Stimulated activated CD4-positive, alpha-beta T cell treated with anti-CD3 and anti-CD28 coated beads, Interleukin-12 subunit alpha, Interleukin-12 subunit beta, amount 100 ng/mL, for 48 hours (primary cell): Measurements from ENCODE around the gene TMCO4.

Experiments used
- DNase-seq, 3 donors: peaks; one replicate each; pipeline ENCODE4 v3.0.0-alpha.2; 2020; ENCODE audit warnings: low read depth in 2 of 3, low spot score in 1 of 3

Gene TMCO4

GRCh38 chr1:19661721-19662228 lies 137.9 kb downstream of the TMCO4 start:
- DNase-seq, result peak in 2 of 3 donors; percentile 30 to 60

- DNase-seq, result no peak
Observed at GRCh38 chr1:19658186-19658585, 141.5 kb downstream of the TMCO4 start.

- no peak for DNase-seq
Observed at GRCh38 chr1:19657511-19657910, 142.2 kb downstream of the TMCO4 start.

GRCh38 chr1:19656780-19657466 lies 142.8 kb downstream of the TMCO4 start:
- no peak for DNase-seq

GRCh38 chr1:19656134-19656779 lies 143.5 kb downstream of the TMCO4 start:
- no peak for DNase-seq

GRCh38 chr1:19655718-19656080 lies 144.0 kb downstream of the TMCO4 start:
- no peak for DNase-seq

- DNase-seq, result no peak
Observed at GRCh38 chr1:19654886-19655717, 144.6 kb downstream of the TMCO4 start.

GRCh38 chr1:19654386-19654785 lies 145.3 kb downstream of the TMCO4 start:
- DNase-seq, result no peak

- DNase-seq, result peak in 1 of 3 donors; percentile 21
Observed at GRCh38 chr1:19651141-19651737, 148.5 kb downstream of the TMCO4 start.

GRCh38 chr1:19650416-19651140 lies 149.1 kb downstream of the TMCO4 start:
- DNase-seq, result no peak

GRCh38 chr1:19648689-19649088 lies 151.0 kb downstream of the TMCO4 start:
- no peak for DNase-seq

- no peak for DNase-seq
Observed at GRCh38 chr1:19648239-19648638, 151.5 kb downstream of the TMCO4 start.

- DNase-seq, result no peak
Observed at GRCh38 chr1:19647643-19648042, 152.1 kb downstream of the TMCO4 start.

- DNase-seq, result no peak
Observed at GRCh38 chr1:19646377-19647319, 153.1 kb downstream of the TMCO4 start.

GRCh38 chr1:19645411-19646251 lies 154.1 kb downstream of the TMCO4 start:
- DNase-seq, result no peak

- peak; percentile 34 to 50 (median 37) for DNase-seq
Observed at GRCh38 chr1:19644681-19645410, 154.9 kb downstream of the TMCO4 start.

GRCh38 chr1:19644395-19644680 lies 155.4 kb downstream of the TMCO4 start:
- DNase-seq, result no peak
